Measurements from ENCODE around the gene STX1B.

- TF ChIP-seq CTCF (IDR thresholded peaks at IDR 0.05) (no peak), POLR2A (IDR thresholded peaks at IDR 0.05) (no peak), POLR2AphosphoS5 (IDR thresholded peaks at IDR 0.05) (no peak)
Observed at GRCh38 chr16:31050280-31051030, 40.0 kb upstream of the STX1B start.

All from breast epithelium (tissue), 3 donors.